HL-60 (cell line): ENCODE results near the gene PITPNC1.
"Not testable (repeated sequence)": the region's sequence is repeated elsewhere in the genome, so short reads cannot be mapped to it uniquely, and the experiment has no call there.

Experiments
- DNase-seq, 2 experiments: peaks; one replicate each; pipeline ENCODE4 v3.0.0-alpha.2; 2010 to 2020; ENCODE audit warnings: low read depth in 1 of 2, low spot score in 1 of 2
- H3K27ac ChIP-seq: fragments of 250-450 bp; sonication (Bioruptor Pico); replicated peaks from 2 replicates; pipeline ENCODE4 v1.5.1; 2020; ENCODE audit warnings: mild to moderate bottlenecking, moderate library complexity
- H3K27me3 ChIP-seq: fragments of 250-450 bp; sonication (Bioruptor Pico); 2 replicates; pipeline ENCODE4 v1.5.1; 2021; ENCODE audit warnings: mild to moderate bottlenecking, moderate library complexity; ENCODE audit not compliant: insufficient read depth, poor library complexity, severe bottlenecking
- H3K4me3 ChIP-seq: replicated peaks from 2 replicates; pipeline ENCODE4 v1.5.1; 2011; ENCODE audit warnings: mild to moderate bottlenecking, control low read depth, low read length; ENCODE audit not compliant: insufficient read depth
- GABPA ChIP-seq: IDR thresholded peaks from 2 replicates; pipeline ENCODE4 v1.6.1; 2012; ENCODE audit warnings: low read depth
- POLR2AphosphoS5 ChIP-seq: IDR thresholded peaks from 2 replicates; pipeline ENCODE4 v1.6.1; 2012; ENCODE audit warnings: low read depth
- SPI1 ChIP-seq: IDR thresholded peaks from 2 replicates; pipeline ENCODE4 v1.6.1; 2012; ENCODE audit warnings: low read depth, mild to moderate bottlenecking, borderline replicate concordance
- TF ChIP-seq, protein P1 (sequence below): IDR thresholded peaks from 2 replicates; pipeline ENCODE4 v1.6.1; 2012; ENCODE audit warnings: low read depth; ENCODE audit not compliant: insufficient replicate concordance
- TF ChIP-seq, protein P2 (sequence below): IDR thresholded peaks from one replicate; pipeline ENCODE4 v1.5.1; 2011; ENCODE audit warnings: low read length, control low read depth, inconsistent platforms; ENCODE audit not compliant: insufficient read depth

The PITPNC1 gene

DNA sequence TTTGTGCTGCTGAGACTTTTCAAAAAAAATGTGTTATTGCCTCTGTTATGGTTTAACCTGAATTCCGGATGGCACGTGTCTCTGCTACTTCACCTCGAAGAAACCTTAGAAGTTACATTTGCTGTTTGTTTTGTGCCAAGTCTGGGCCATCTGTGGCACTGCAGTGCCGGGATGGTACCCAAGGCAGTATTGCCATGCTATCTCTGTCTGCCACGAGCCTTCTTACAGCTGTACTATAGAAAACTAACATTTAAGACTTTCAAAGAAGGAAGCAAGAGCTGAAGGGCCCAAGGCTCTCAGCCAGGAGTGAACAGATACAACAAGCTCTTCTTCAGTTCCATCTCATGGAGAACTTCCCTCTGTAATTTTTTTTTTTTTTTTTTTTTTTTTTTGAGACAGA, 267.0 kb downstream of the PITPNC1 start:
- H3K27ac ChIP-seq = no peak overlapping the region
- no peak for DNase-seq
- no peak overlapping the region for H3K4me3 ChIP-seq
- no peaks in the 10 kb centered on the region for H3K27me3 ChIP-seq
- TF ChIP-seq POLR2AphosphoS5 (no peak), SPI1 (no peak), GABPA (no peak)
- TF ChIP-seq, protein P1, sequence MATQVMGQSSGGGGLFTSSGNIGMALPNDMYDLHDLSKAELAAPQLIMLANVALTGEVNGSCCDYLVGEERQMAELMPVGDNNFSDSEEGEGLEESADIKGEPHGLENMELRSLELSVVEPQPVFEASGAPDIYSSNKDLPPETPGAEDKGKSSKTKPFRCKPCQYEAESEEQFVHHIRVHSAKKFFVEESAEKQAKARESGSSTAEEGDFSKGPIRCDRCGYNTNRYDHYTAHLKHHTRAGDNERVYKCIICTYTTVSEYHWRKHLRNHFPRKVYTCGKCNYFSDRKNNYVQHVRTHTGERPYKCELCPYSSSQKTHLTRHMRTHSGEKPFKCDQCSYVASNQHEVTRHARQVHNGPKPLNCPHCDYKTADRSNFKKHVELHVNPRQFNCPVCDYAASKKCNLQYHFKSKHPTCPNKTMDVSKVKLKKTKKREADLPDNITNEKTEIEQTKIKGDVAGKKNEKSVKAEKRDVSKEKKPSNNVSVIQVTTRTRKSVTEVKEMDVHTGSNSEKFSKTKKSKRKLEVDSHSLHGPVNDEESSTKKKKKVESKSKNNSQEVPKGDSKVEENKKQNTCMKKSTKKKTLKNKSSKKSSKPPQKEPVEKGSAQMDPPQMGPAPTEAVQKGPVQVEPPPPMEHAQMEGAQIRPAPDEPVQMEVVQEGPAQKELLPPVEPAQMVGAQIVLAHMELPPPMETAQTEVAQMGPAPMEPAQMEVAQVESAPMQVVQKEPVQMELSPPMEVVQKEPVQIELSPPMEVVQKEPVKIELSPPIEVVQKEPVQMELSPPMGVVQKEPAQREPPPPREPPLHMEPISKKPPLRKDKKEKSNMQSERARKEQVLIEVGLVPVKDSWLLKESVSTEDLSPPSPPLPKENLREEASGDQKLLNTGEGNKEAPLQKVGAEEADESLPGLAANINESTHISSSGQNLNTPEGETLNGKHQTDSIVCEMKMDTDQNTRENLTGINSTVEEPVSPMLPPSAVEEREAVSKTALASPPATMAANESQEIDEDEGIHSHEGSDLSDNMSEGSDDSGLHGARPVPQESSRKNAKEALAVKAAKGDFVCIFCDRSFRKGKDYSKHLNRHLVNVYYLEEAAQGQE = no peak
- TF ChIP-seq, protein P2, sequence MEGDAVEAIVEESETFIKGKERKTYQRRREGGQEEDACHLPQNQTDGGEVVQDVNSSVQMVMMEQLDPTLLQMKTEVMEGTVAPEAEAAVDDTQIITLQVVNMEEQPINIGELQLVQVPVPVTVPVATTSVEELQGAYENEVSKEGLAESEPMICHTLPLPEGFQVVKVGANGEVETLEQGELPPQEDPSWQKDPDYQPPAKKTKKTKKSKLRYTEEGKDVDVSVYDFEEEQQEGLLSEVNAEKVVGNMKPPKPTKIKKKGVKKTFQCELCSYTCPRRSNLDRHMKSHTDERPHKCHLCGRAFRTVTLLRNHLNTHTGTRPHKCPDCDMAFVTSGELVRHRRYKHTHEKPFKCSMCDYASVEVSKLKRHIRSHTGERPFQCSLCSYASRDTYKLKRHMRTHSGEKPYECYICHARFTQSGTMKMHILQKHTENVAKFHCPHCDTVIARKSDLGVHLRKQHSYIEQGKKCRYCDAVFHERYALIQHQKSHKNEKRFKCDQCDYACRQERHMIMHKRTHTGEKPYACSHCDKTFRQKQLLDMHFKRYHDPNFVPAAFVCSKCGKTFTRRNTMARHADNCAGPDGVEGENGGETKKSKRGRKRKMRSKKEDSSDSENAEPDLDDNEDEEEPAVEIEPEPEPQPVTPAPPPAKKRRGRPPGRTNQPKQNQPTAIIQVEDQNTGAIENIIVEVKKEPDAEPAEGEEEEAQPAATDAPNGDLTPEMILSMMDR = no peak

DNA sequence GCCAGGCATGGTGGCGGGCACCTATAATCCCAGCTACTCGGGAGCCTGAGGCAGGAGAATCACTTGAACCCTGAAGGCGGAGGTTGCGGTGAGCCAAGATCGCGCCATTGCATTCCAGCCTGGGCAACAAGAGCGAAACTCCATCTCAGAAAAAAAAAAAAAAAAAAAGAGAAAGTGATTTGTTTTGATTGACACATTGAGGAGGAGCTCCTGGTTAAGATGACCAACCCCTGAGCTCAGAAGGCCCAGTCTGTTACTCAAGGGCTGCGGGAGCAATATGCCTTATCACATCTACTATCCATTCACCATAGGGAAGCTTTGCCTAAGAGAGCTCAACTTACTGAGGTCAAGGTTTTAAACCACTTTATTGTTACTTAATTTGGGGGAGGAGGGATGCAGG, 268.1 kb downstream of the PITPNC1 start:
- not testable (repeated sequence) for H3K27ac ChIP-seq, DNase-seq, H3K4me3 ChIP-seq, H3K27me3 ChIP-seq

DNA sequence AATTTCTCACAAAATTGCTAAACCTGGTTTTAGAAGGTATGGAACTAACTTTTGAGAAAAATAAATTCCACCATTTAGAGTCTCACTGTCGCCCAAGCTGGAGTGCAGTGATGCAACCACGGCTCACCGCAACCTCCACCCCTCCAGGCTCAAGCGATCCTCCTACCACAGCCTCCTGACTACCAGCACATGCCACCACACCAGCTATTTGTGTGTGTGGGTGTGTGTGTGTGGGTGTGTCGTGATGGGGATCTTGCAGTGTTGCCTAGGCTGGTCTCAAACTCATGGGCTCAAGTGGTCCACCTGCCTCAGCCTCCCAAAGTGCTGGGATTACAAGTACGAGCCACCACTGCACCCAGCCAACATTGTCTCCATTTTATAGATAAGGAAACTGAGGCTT, 269.4 kb downstream of the PITPNC1 start:
- TF ChIP-seq, protein P1 = no peak
- no peak for DNase-seq
- Histone ChIP-seq H3K27me3 (no peaks in the 10 kb centered on the region), H3K27ac (no peak overlapping the region), H3K4me3 (no peak overlapping the region)

DNA sequence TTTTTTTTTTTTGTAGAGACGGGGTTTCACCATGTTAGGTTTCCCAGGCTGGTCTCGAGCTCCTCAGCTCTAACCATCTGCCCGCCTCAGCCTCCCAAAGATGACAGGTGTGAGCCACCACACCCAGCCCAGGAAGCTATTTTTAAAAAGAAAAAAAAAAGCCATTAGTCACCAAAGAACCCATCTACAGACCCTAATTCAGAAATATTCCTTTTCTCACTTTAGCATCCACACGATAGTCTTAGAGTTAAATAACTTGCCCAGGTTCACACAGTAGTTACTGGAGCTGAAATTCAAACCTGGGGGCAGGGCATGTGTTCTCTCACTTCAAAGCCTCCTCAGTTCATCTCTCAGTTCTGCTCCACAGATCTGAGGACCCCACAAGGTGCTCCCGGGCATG, 270.4 kb downstream of the PITPNC1 start:
- no peak for DNase-seq
- no peaks in the 10 kb centered on the region for H3K27me3 ChIP-seq
- H3K27ac ChIP-seq = no peak overlapping the region
- TF ChIP-seq SPI1 (no peak), POLR2AphosphoS5 (no peak)
- TF ChIP-seq, protein P1 = no peak
- TF ChIP-seq, protein P2 = no peak
- no peak overlapping the region for H3K4me3 ChIP-seq
